Measurements from ENCODE around the gene TSPAN11. TPM values are rescaled to one million over a fixed set of nuclear protein-coding genes. Genes with fewer than 3 reads are reported as not detected.
A peak's percentile ranks its signal among the peaks of the same experiment; 100 is the strongest.

Gene TSPAN11
- total RNA-seq, 1 donor from 2014 or later: not detected

GRCh38 chr12:31037931-31038330, 111.4 kb downstream of the TSPAN11 start:
- Histone ChIP-seq H3K36me3 (ENCODE audit: control insufficient read depth, insufficient read depth, low read length) (no peaks in the 10 kb centered on the region), H3K4me3 (ENCODE audit: low read depth, low read length) (no peak overlapping the region), H3K27me3 (ENCODE audit: control insufficient read depth, insufficient read depth, low read length) (peaks cover 4% of the 10 kb centered on the region)
- DNase-seq (ENCODE audit: low read depth) (peak; percentile 17), FAIRE-seq (no peak)
- TF ChIP-seq, protein P1, sequence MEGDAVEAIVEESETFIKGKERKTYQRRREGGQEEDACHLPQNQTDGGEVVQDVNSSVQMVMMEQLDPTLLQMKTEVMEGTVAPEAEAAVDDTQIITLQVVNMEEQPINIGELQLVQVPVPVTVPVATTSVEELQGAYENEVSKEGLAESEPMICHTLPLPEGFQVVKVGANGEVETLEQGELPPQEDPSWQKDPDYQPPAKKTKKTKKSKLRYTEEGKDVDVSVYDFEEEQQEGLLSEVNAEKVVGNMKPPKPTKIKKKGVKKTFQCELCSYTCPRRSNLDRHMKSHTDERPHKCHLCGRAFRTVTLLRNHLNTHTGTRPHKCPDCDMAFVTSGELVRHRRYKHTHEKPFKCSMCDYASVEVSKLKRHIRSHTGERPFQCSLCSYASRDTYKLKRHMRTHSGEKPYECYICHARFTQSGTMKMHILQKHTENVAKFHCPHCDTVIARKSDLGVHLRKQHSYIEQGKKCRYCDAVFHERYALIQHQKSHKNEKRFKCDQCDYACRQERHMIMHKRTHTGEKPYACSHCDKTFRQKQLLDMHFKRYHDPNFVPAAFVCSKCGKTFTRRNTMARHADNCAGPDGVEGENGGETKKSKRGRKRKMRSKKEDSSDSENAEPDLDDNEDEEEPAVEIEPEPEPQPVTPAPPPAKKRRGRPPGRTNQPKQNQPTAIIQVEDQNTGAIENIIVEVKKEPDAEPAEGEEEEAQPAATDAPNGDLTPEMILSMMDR (IDR thresholded peaks at IDR 0.05; ENCODE audit: insufficient read depth, low read length, severe bottlenecking): no peak

- H3K27me3 ChIP-seq (ENCODE audit: control insufficient read depth, insufficient read depth, low read length): peaks cover 2% of the 10 kb centered on the region
- FAIRE-seq: no peak
- TF ChIP-seq, protein P1 (IDR thresholded peaks at IDR 0.05; ENCODE audit: insufficient read depth, low read length, severe bottlenecking): no peak
- DNase-seq (ENCODE audit: low read depth): no peak
- H3K4me3 ChIP-seq (ENCODE audit: low read depth, low read length): no peak overlapping the region
- H3K36me3 ChIP-seq (ENCODE audit: control insufficient read depth, insufficient read depth, low read length): no peaks in the 10 kb centered on the region
Measured at GRCh38 chr12:31041033-31041564, 114.6 kb downstream of the TSPAN11 start.

Other genes starting within 250 kb of the TSPAN11 start
- gene IPO8, start 230.9 kb upstream of the TSPAN11 start, total RNA-seq: 18.7 and 25.2 TPM in 2 replicates
- 26.2 and 31.9 TPM in 2 replicates for gene CAPRIN2, start 171.8 kb upstream of the TSPAN11 start, total RNA-seq
- gene DDX11, start 147.1 kb downstream of the TSPAN11 start, total RNA-seq: 17.1 and 20.9 TPM in 2 replicates